ENCODE measurements around the gene NUP214. TPM values are rescaled to one million over a fixed set of nuclear protein-coding genes. Genes with fewer than 3 reads are reported as not detected.

The NUP214 gene
- polyA plus RNA-seq, 1 donor from 2014 or later = 15.0 TPM

DNA sequence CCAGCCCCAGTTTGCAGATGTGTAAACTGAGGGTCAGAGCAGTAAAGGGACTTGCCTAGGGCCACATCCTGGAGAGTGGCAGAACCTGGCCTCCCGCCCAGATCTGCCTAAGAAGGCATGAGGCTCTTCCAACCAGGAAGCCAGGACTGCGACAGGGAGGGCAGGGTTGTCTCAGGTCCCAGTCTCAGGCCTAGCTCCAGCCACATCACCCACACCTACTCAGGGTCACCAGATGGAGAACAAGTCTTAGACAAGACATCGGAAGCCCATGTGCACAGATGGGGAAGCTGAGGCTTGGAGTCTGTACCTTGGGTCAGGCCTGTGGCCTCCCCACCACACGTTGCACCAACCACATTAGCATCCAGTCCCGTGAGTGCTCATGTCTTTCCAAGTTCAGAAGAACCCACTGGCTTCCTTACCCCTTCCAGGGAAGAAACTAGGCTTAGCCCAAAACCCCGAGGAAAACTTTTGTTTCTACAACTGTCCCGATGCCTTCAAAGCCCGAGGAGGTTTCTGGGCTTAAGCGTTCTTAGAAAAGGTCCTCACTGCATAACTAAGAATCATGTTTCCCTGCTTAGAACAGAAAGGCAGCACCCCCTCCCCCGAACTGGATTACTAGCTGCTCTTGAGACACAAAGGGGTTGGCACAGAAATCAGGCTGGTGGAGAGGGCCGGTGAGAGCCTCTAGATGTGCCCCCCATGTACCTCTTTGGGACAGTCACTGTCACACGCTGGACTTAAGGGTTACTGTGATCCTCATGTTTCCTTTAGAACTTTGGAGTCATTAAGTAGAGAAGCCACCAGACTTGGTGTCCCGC, 148.7 kb downstream of the NUP214 start:
- H3K79me2 ChIP-seq (replicated peaks; ENCODE audit: insufficient read depth, low read length) = no peaks in the 10 kb centered on the region
- H2AFZ ChIP-seq (ENCODE audit: low read depth, low read length) = no peak overlapping the region
- H3K27ac ChIP-seq (ENCODE audit: low read length) = no peak overlapping the region
- no peak overlapping the region for H3K4me2 ChIP-seq (ENCODE audit: low read length)
- no peaks in the 10 kb centered on the region for H3F3A ChIP-seq (ENCODE audit: insufficient read depth, low read length, poor library complexity, severe bottlenecking)
- H3K4me3 ChIP-seq (ENCODE audit: low read length) = no peak overlapping the region
- H3K9me3 ChIP-seq (ENCODE audit: low read length) = no peaks in the 10 kb centered on the region
- no peak for TF ChIP-seq EP300 (conservative IDR thresholded peaks at IDR 0.05; ENCODE audit: poor library complexity, severe bottlenecking)
- no peak for TF ChIP-seq MXI1 (conservative IDR thresholded peaks at IDR 0.05; ENCODE audit: poor library complexity, severe bottlenecking)
- no peak for TF ChIP-seq RAD21 (conservative IDR thresholded peaks at IDR 0.05)
- TF ChIP-seq, protein P1, sequence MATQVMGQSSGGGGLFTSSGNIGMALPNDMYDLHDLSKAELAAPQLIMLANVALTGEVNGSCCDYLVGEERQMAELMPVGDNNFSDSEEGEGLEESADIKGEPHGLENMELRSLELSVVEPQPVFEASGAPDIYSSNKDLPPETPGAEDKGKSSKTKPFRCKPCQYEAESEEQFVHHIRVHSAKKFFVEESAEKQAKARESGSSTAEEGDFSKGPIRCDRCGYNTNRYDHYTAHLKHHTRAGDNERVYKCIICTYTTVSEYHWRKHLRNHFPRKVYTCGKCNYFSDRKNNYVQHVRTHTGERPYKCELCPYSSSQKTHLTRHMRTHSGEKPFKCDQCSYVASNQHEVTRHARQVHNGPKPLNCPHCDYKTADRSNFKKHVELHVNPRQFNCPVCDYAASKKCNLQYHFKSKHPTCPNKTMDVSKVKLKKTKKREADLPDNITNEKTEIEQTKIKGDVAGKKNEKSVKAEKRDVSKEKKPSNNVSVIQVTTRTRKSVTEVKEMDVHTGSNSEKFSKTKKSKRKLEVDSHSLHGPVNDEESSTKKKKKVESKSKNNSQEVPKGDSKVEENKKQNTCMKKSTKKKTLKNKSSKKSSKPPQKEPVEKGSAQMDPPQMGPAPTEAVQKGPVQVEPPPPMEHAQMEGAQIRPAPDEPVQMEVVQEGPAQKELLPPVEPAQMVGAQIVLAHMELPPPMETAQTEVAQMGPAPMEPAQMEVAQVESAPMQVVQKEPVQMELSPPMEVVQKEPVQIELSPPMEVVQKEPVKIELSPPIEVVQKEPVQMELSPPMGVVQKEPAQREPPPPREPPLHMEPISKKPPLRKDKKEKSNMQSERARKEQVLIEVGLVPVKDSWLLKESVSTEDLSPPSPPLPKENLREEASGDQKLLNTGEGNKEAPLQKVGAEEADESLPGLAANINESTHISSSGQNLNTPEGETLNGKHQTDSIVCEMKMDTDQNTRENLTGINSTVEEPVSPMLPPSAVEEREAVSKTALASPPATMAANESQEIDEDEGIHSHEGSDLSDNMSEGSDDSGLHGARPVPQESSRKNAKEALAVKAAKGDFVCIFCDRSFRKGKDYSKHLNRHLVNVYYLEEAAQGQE (IDR thresholded peaks at IDR 0.05; ENCODE audit: borderline replicate concordance) = no peak
- no peak for TF ChIP-seq TAF1 (IDR thresholded peaks at IDR 0.05; ENCODE audit: low read depth)
- TF ChIP-seq, protein P2, sequence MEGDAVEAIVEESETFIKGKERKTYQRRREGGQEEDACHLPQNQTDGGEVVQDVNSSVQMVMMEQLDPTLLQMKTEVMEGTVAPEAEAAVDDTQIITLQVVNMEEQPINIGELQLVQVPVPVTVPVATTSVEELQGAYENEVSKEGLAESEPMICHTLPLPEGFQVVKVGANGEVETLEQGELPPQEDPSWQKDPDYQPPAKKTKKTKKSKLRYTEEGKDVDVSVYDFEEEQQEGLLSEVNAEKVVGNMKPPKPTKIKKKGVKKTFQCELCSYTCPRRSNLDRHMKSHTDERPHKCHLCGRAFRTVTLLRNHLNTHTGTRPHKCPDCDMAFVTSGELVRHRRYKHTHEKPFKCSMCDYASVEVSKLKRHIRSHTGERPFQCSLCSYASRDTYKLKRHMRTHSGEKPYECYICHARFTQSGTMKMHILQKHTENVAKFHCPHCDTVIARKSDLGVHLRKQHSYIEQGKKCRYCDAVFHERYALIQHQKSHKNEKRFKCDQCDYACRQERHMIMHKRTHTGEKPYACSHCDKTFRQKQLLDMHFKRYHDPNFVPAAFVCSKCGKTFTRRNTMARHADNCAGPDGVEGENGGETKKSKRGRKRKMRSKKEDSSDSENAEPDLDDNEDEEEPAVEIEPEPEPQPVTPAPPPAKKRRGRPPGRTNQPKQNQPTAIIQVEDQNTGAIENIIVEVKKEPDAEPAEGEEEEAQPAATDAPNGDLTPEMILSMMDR (IDR thresholded peaks at IDR 0.05; ENCODE audit: poor library complexity, severe bottlenecking) = no peak
- no peak for TF ChIP-seq EZH2 (IDR thresholded peaks at IDR 0.05; ENCODE audit: borderline replicate concordance, insufficient read depth, low read length, poor library complexity, severe bottlenecking)
- no peak for TF ChIP-seq SMC3 (conservative IDR thresholded peaks at IDR 0.05; ENCODE audit: poor library complexity)
- H3K36me3 ChIP-seq (ENCODE audit: insufficient read depth, low read length) = no peaks in the 10 kb centered on the region
- H3K9ac ChIP-seq (ENCODE audit: low read length) = no peak overlapping the region
- peaks cover 25% of the 10 kb centered on the region for H3K27me3 ChIP-seq (ENCODE audit: insufficient read depth, low read depth, low read length)
- H3K9me2 ChIP-seq (ENCODE audit: insufficient read depth, low read length) = no peaks in the 10 kb centered on the region
- no peaks in the 10 kb centered on the region for H4K20me1 ChIP-seq (ENCODE audit: insufficient read depth)

DNA sequence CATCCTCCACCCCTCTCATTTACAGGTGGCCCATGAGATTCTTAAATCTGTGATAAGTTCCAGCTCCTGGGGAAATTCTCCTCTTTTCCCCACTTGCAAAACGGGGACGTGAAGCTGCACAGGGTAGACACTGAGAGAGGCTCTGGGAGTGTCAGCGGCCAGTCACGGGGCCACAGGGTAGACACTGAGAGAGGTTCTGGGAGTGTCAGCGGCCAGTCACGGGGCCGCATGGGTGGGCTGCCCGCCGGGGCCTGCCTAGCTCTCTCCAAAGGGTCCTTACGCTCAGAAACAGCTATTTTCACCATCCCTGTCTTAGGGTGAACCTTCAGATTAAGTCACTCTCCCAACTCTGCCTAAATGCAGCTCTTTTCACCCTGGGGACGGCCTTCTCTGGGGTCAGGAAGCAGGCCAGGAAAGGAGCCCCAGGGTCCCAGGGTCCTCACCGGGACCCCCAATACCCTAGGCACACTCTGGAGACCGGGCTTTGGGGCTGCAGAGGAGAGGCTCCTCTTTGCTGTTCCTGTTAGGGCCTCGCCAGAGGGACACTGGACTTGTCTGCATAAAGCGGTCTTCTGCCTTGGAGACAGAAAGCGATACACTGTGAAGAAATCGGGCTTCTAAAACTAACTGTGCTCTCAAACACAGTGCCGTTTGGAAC, 149.4 kb downstream of the NUP214 start:
- Histone ChIP-seq H3F3A (ENCODE audit: insufficient read depth, low read length, poor library complexity, severe bottlenecking) (no peaks in the 10 kb centered on the region), H3K4me3 (ENCODE audit: low read length) (no peak overlapping the region), H3K79me2 (replicated peaks; ENCODE audit: insufficient read depth, low read length) (no peaks in the 10 kb centered on the region), H4K20me1 (ENCODE audit: insufficient read depth) (no peaks in the 10 kb centered on the region), H3K9me3 (ENCODE audit: low read length) (no peaks in the 10 kb centered on the region), H3K27me3 (ENCODE audit: insufficient read depth, low read depth, low read length) (peaks cover 25% of the 10 kb centered on the region), H3K27ac (ENCODE audit: low read length) (no peak overlapping the region), H3K36me3 (ENCODE audit: insufficient read depth, low read length) (no peaks in the 10 kb centered on the region), H3K9ac (ENCODE audit: low read length) (no peak overlapping the region), H2AFZ (ENCODE audit: low read depth, low read length) (no peak overlapping the region), H3K4me2 (ENCODE audit: low read length) (no peak overlapping the region), H3K9me2 (ENCODE audit: insufficient read depth, low read length) (no peaks in the 10 kb centered on the region)
- TF ChIP-seq SMC3 (conservative IDR thresholded peaks at IDR 0.05; ENCODE audit: poor library complexity) = no peak
- TF ChIP-seq POLR2AphosphoS5 (IDR thresholded peaks at IDR 0.05) = no peak
- TF ChIP-seq, protein P2 (IDR thresholded peaks at IDR 0.05; ENCODE audit: poor library complexity, severe bottlenecking) = no peak
- TF ChIP-seq MXI1 (conservative IDR thresholded peaks at IDR 0.05; ENCODE audit: poor library complexity, severe bottlenecking) = no peak
